ENCODE measurements around the gene FABP2. TPM values are rescaled to one million over a fixed set of nuclear protein-coding genes. Genes with fewer than 3 reads are reported as not detected.

Gene FABP2
- total and polyA plus RNA-seq, 9 donors: 0.11 to 0.60 TPM; not detected in 7

- Histone ChIP-seq H3K27me3 (no peaks in the 10 kb centered on the region), H3K36me3 (no peaks in the 10 kb centered on the region), H3K27ac (no peak overlapping the region), H3K4me3 (no peak overlapping the region), H3K9me3 (no peaks in the 10 kb centered on the region), H3K4me1 (ENCODE audit: insufficient read depth) (no peaks in the 10 kb centered on the region)
- DNase-seq: no peak
- intact Hi-C loops (cut with DNase I): no loop called here
- TF ChIP-seq EP300 (IDR thresholded peaks at IDR 0.05) (no peak), POLR2A (IDR thresholded peaks at IDR 0.05) (no peak)
- TF ChIP-seq, protein P1, sequence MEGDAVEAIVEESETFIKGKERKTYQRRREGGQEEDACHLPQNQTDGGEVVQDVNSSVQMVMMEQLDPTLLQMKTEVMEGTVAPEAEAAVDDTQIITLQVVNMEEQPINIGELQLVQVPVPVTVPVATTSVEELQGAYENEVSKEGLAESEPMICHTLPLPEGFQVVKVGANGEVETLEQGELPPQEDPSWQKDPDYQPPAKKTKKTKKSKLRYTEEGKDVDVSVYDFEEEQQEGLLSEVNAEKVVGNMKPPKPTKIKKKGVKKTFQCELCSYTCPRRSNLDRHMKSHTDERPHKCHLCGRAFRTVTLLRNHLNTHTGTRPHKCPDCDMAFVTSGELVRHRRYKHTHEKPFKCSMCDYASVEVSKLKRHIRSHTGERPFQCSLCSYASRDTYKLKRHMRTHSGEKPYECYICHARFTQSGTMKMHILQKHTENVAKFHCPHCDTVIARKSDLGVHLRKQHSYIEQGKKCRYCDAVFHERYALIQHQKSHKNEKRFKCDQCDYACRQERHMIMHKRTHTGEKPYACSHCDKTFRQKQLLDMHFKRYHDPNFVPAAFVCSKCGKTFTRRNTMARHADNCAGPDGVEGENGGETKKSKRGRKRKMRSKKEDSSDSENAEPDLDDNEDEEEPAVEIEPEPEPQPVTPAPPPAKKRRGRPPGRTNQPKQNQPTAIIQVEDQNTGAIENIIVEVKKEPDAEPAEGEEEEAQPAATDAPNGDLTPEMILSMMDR (IDR thresholded peaks at IDR 0.05): no peak
- 76 to 89% (median 86%) methylated on average over 2 of the region's 2 CpGs for WGBS, 3 donors
These were observed 6.8 kb upstream of the FABP2 start for GRCh38 chr4:119328695-119329094.

GRCh38 chr4:119317990-119318389 lies 3.9 kb downstream of the FABP2 start:
- no peaks in the 10 kb centered on the region for H3K4me1 ChIP-seq (ENCODE audit: insufficient read depth)
- H3K36me3 ChIP-seq: no peaks in the 10 kb centered on the region
- H3K27me3 ChIP-seq: no peaks in the 10 kb centered on the region
- WGBS, 3 donors: 47 to 70% (median 69%) methylated on average over 2 of the region's 2 CpGs
- H3K9me3 ChIP-seq: no peaks in the 10 kb centered on the region
- intact Hi-C loops (cut with DNase I): loop anchor here in 1 of 4 donors (10.0 kb wide), 1 partner anchor 737 kb away; no protein-coding TSS in a partner anchor
- TF ChIP-seq EP300 (IDR thresholded peaks at IDR 0.05): no peak
- no peak for TF ChIP-seq POLR2A (IDR thresholded peaks at IDR 0.05)
- TF ChIP-seq, protein P1 (IDR thresholded peaks at IDR 0.05): no peak
- no peak overlapping the region for H3K4me3 ChIP-seq
- H3K27ac ChIP-seq: no peak overlapping the region
- DNase-seq: no peak

GRCh38 chr4:119315036-119315435 lies 6.9 kb downstream of the FABP2 start:
- no peak overlapping the region for H3K27ac ChIP-seq
- intact Hi-C loops (cut with DNase I): loop anchor here in 1 of 4 donors (10.0 kb wide), 1 partner anchor 740 kb away; no protein-coding TSS in a partner anchor
- DNase-seq: no peak

GRCh38 chr4:119314356-119314755 lies 7.6 kb downstream of the FABP2 start:
- WGBS, 3 donors: 11 to 15% (median 13%) methylated on average over 4 of the region's 4 CpGs
- Histone ChIP-seq H3K4me3 (no peak overlapping the region), H3K36me3 (no peaks in the 10 kb centered on the region), H3K27ac (no peak overlapping the region), H3K27me3 (no peaks in the 10 kb centered on the region), H3K4me1 (ENCODE audit: insufficient read depth) (no peaks in the 10 kb centered on the region), H3K9me3 (no peaks in the 10 kb centered on the region)
- TF ChIP-seq EP300 (IDR thresholded peaks at IDR 0.05) (no peak), POLR2A (IDR thresholded peaks at IDR 0.05) (no peak)
- TF ChIP-seq, protein P1 (IDR thresholded peaks at IDR 0.05): no peak
- DNase-seq: no peak
- intact Hi-C loops (cut with DNase I): loop anchor here in 1 of 4 donors (10.0 kb wide), 1 partner anchor 740 kb away; no protein-coding TSS in a partner anchor

More at GRCh38 chr4:119315036-119315435, 6.9 kb downstream of the FABP2 start:
- H3K27me3 ChIP-seq: no peaks in the 10 kb centered on the region
- WGBS, 3 donors: 85 to 89% (median 85%) methylated on average over 2 of the region's 2 CpGs
- H3K4me1 ChIP-seq (ENCODE audit: insufficient read depth): no peaks in the 10 kb centered on the region
- H3K9me3 ChIP-seq: no peaks in the 10 kb centered on the region
- no peak overlapping the region for H3K4me3 ChIP-seq
- H3K36me3 ChIP-seq: no peaks in the 10 kb centered on the region
- TF ChIP-seq, protein P1 (IDR thresholded peaks at IDR 0.05): no peak
- TF ChIP-seq POLR2A (IDR thresholded peaks at IDR 0.05): no peak
- TF ChIP-seq EP300 (IDR thresholded peaks at IDR 0.05): no peak
